PC-3 (cell line): ENCODE data around the gene TNFRSF6B. TPM values are rescaled to one million over a fixed set of nuclear protein-coding genes. Genes with fewer than 3 reads are reported as not detected.

ENCODE experiments used
- ATAC-seq: fragments of 200-7000 bp; cut with Tn5 transposase; 2 replicates; pipeline ENCODE4 v1.9.1; 2020; ENCODE audit warnings: mild to moderate bottlenecking, moderate library complexity
- BruUV-seq: library from RNA; stranded (reverse); fragments of 400-500 nt; replicated peaks from 2 replicates; lab custom pipeline; 2021; lab: Mats Ljungman, UMichigan
- CTCF ChIA-PET: fragments of 300-600 bp; sonication (Branson Sonifier 250); formaldehyde crosslinking; loops from one replicate; lab custom pipeline; 2022; ENCODE audit warnings: antibody characterized with exemption; lab: Charles Lee
- POLR2A ChIA-PET: fragments of 300-600 bp; sonication (Branson Sonifier 250); formaldehyde crosslinking; loops from one replicate; lab custom pipeline; 2022; ENCODE audit warnings: antibody characterized with exemption; ENCODE audit not compliant: unreplicated experiment; lab: Charles Lee
- DNase-seq: peaks from one replicate; pipeline ENCODE4 v3.0.0-alpha.2; 2015
- H2AFZ ChIP-seq: fragments of 300-600 bp; sonication (generic); 2 replicates; pipeline ENCODE4 v1.6.0; 2016; ENCODE audit warnings: antibody characterized with exemption, low read length
- H3F3A ChIP-seq: fragments of 300-600 bp; sonication (generic); one replicate; pipeline ENCODE4 v1.6.0; 2017; ENCODE audit warnings: antibody characterized with exemption, low read length, control low read depth, mild to moderate bottlenecking; ENCODE audit not compliant: unreplicated experiment
- H3K27ac ChIP-seq: fragments of 300-600 bp; sonication (generic); 2 replicates; pipeline ENCODE4 v1.5.1; 2016; ENCODE audit warnings: mild to moderate bottlenecking, low read length
- H3K27me3 ChIP-seq: fragments of 300-600 bp; sonication (generic); 2 replicates; pipeline ENCODE4 v1.6.1; 2016; ENCODE audit warnings: low read length, mixed read lengths
- H3K36me3 ChIP-seq: fragments of 300-600 bp; sonication (generic); 2 replicates; pipeline ENCODE4 v1.6.1; 2016; ENCODE audit warnings: low read depth, mixed run types, low read length, mixed read lengths
- H3K4me1 ChIP-seq: fragments of 300-600 bp; sonication (generic); 2 replicates; pipeline ENCODE4 v1.5.1; 2016; ENCODE audit warnings: low read length; ENCODE audit not compliant: insufficient read depth
- H3K4me2 ChIP-seq: fragments of 300-600 bp; sonication (generic); 2 replicates; pipeline ENCODE4 v1.6.0; 2016; ENCODE audit warnings: low read length
- H3K4me3 ChIP-seq: fragments of 300-600 bp; sonication (generic); 2 replicates; pipeline ENCODE4 v1.5.1; 2016; ENCODE audit warnings: mild to moderate bottlenecking, low read length, mixed read lengths
- H3K79me2 ChIP-seq: fragments of 300-600 bp; sonication (generic); 2 replicates; pipeline ENCODE4 v1.6.1; 2017; ENCODE audit warnings: low read length, mixed read lengths
- H3K9ac ChIP-seq: fragments of 300-600 bp; sonication (generic); 2 replicates; pipeline ENCODE4 v1.6.0; 2016; ENCODE audit warnings: mild to moderate bottlenecking, low read length
- H3K9me2 ChIP-seq: fragments of 300-600 bp; sonication (generic); replicated peaks from 2 replicates; pipeline ENCODE4 v1.6.1; 2016; ENCODE audit warnings: mixed run types, low read length, mixed read lengths
- H3K9me3 ChIP-seq: fragments of 300-600 bp; sonication (generic); 2 replicates; pipeline ENCODE4 v1.6.1; 2016; ENCODE audit warnings: low read length, mixed read lengths
- H4K20me1 ChIP-seq: fragments of 300-600 bp; sonication (generic); 2 replicates; pipeline ENCODE4 v1.6.1; 2016; ENCODE audit warnings: low read length, mixed read lengths
- CTCF ChIP-seq: fragments of 300-600 bp; sonication (generic); conservative IDR thresholded peaks from 2 replicates; pipeline ENCODE4 v1.5.1; 2017; ENCODE audit warnings: antibody characterized with exemption, low read depth, mild to moderate bottlenecking, low read length
- EZH2 ChIP-seq: fragments of 300-600 bp; sonication (generic); IDR thresholded peaks from one replicate; pipeline ENCODE4 v1.6.1; 2017; ENCODE audit warnings: antibody characterized with exemption, mild to moderate bottlenecking, low read length; ENCODE audit not compliant: unreplicated experiment
- EZH2phosphoT487 ChIP-seq: fragments of 300-600 bp; sonication (generic); IDR thresholded peaks from 2 replicates; pipeline ENCODE4 v1.6.1; 2018; ENCODE audit warnings: mild to moderate bottlenecking, antibody characterized with exemption, low read length, borderline replicate concordance
- intact Hi-C: fragments of 100-400 bp; cut with micrococcal nuclease; formaldehyde crosslinking; loops from 2 replicates; pipeline ENCODE4 v1.9.0; 2023
- total RNA-seq: library from RNA; depleted of rRNA; stranded (reverse); fragments of >200 nt; gene quantifications from 2 replicates; pipeline ENCODE4 v1.2.3, GENCODE V29; 2014

The TNFRSF6B gene
- total RNA-seq, 1 experiment from 2014 or later, result 41.6 TPM

GRCh38 chr20:63736893-63737694 lies 40.6 kb downstream of the TNFRSF6B start:
- BruUV-seq, result no TSS peak
- Histone ChIP-seq H2AFZ (no peak overlapping the region), H3K27me3 (no peaks in the 10 kb centered on the region), H4K20me1 (no peaks in the 10 kb centered on the region), H3K79me2 (peaks cover 18% of the 10 kb centered on the region), H3K27ac (no peak overlapping the region), H3K9me3 (no peaks in the 10 kb centered on the region), H3K4me3 (no peak overlapping the region), H3K36me3 (peaks cover 4% of the 10 kb centered on the region), H3F3A (no peaks in the 10 kb centered on the region), H3K9ac (no peak overlapping the region), H3K4me2 (no peak overlapping the region), H3K4me1 (peaks cover 12% of the 10 kb centered on the region), H3K9me2 (no peaks in the 10 kb centered on the region)
- intact Hi-C loops, result no loop called here
- ChIA-PET CTCF (no interaction called here), POLR2A (interaction anchor here (0.6 kb wide), 1 partner anchor 29 kb away, joined by 5 read pairs; the partner anchor contains the start of genes ARFRP1 and ZGPAT)
- TF ChIP-seq CTCF, result no peak
- no peak for TF ChIP-seq EZH2phosphoT487
- no peak for TF ChIP-seq EZH2
- no peak for DNase-seq
- ATAC-seq, result no peak

GRCh38 chr20:63737695-63737944 lies 41.2 kb downstream of the TNFRSF6B start:
- H3K9me3 ChIP-seq, result no peaks in the 10 kb centered on the region
- H3K9me2 ChIP-seq, result no peaks in the 10 kb centered on the region
- no peaks in the 10 kb centered on the region for H4K20me1 ChIP-seq
- CTCF ChIA-PET, result no interaction called here
- H3F3A ChIP-seq, result no peaks in the 10 kb centered on the region
- no peak overlapping the region for H3K9ac ChIP-seq
- H3K4me2 ChIP-seq, result no peak overlapping the region
- DNase-seq (no peak), ATAC-seq (no peak)
- peaks cover 12% of the 10 kb centered on the region for H3K4me1 ChIP-seq
- no peak overlapping the region for H3K27ac ChIP-seq
- no TSS peak for BruUV-seq
- no peak overlapping the region for H2AFZ ChIP-seq
- TF ChIP-seq EZH2, result no peak
- TF ChIP-seq CTCF, result no peak
- TF ChIP-seq EZH2phosphoT487, result no peak
- intact Hi-C loops, result no loop called here
- no peak overlapping the region for H3K4me3 ChIP-seq
- H3K79me2 ChIP-seq, result peaks cover 18% of the 10 kb centered on the region
- peaks cover 9% of the 10 kb centered on the region for H3K36me3 ChIP-seq
- POLR2A ChIA-PET, result interaction anchor here (0.6 kb wide), 1 partner anchor 39 kb away, joined by 4 read pairs; no protein-coding TSS in a partner anchor
- no peaks in the 10 kb centered on the region for H3K27me3 ChIP-seq
